DOHH2 (cell line): ENCODE data around the gene DGCR2.
"Not testable (repeated sequence)": the region's sequence is repeated elsewhere in the genome, so short reads cannot be mapped to it uniquely, and the experiment has no call there.

Source experiments
- H3F3A ChIP-seq: fragments of 200-600 bp; sonication (generic), shearing (Covaris generic); 2 replicates; pipeline ENCODE4 v1.6.0; 2016; ENCODE audit warnings: antibody characterized with exemption, mild to moderate bottlenecking; ENCODE audit not compliant: control insufficient read depth, insufficient read depth
- H3K27ac ChIP-seq: fragments of 200-600 bp; sonication (generic); 2 replicates; pipeline ENCODE4 v1.5.1; 2014; ENCODE audit warnings: low read depth, mild to moderate bottlenecking, low read length, moderate library complexity
- H3K27me3 ChIP-seq: fragments of 200-600 bp; sonication (generic); 2 replicates; pipeline ENCODE4 v1.6.1; 2014; ENCODE audit warnings: mild to moderate bottlenecking, low read length, mixed read lengths; ENCODE audit not compliant: control insufficient read depth
- H3K36me3 ChIP-seq: fragments of 200-600 bp; sonication (generic); 2 replicates; pipeline ENCODE4 v1.6.1; 2014; ENCODE audit warnings: mild to moderate bottlenecking, low read length, moderate library complexity, mixed read lengths; ENCODE audit not compliant: control insufficient read depth
- H3K4me1 ChIP-seq: fragments of 200-600 bp; sonication (generic); 2 replicates; pipeline ENCODE4 v1.6.1; 2014; ENCODE audit warnings: mild to moderate bottlenecking, low read length, mixed read lengths; ENCODE audit not compliant: control insufficient read depth
- H3K4me2 ChIP-seq: fragments of 200-600 bp; sonication (generic); 2 replicates; pipeline ENCODE4 v1.6.0; 2014; ENCODE audit warnings: mild to moderate bottlenecking, low read length, moderate library complexity
- H3K4me3 ChIP-seq: fragments of 200-600 bp; sonication (generic); 2 replicates; pipeline ENCODE4 v1.5.1; 2014; ENCODE audit warnings: mild to moderate bottlenecking, low read length, mixed read lengths
- H3K79me2 ChIP-seq: fragments of 200-600 bp; sonication (generic); 2 replicates; pipeline ENCODE4 v1.6.1; 2014; ENCODE audit warnings: mild to moderate bottlenecking, low read length, mixed read lengths; ENCODE audit not compliant: control insufficient read depth
- H3K9me2 ChIP-seq: fragments of 200-600 bp; sonication (generic); replicated peaks from 2 replicates; pipeline ENCODE4 v1.6.1; 2014; ENCODE audit warnings: mild to moderate bottlenecking, low read length, mixed read lengths; ENCODE audit not compliant: control insufficient read depth
- H3K9me3 ChIP-seq: fragments of 200-600 bp; sonication (generic); 2 replicates; pipeline ENCODE4 v1.6.1; 2014; ENCODE audit warnings: antibody characterized with exemption, low read length, mixed read lengths; ENCODE audit not compliant: control insufficient read depth, insufficient read depth
- H4K20me1 ChIP-seq: fragments of 200-600 bp; sonication (generic); 2 replicates; pipeline ENCODE4 v1.6.0; 2014; ENCODE audit warnings: low read depth, mild to moderate bottlenecking, antibody characterized with exemption, low read length, moderate library complexity; ENCODE audit not compliant: control insufficient read depth, insufficient read depth

DGCR2 gene

DNA sequence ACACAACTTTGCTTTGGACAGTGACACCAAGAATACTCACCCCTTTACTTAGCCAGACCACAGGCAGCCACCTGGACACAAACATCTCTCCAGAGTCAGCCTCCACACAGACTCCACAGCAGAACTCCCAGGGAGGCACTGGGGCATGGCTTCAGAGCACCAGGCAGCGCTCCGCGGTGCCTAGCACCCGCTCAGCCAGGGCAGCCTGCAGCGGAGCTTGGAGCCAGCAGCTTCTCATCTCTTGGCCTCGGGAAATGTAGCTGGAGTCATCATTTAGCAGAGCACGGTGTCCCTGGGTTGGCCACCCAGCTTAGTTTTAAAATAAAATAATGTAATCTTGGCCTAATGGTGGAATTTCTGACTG lies 91.3 kb downstream of the DGCR2 start:
- H3K4me2 ChIP-seq, H3K4me3 ChIP-seq, H4K20me1 ChIP-seq, H3K9me3 ChIP-seq, H3K4me1 ChIP-seq, H3K27ac ChIP-seq, H3K79me2 ChIP-seq, H3F3A ChIP-seq, H3K36me3 ChIP-seq, H3K27me3 ChIP-seq, H3K9me2 ChIP-seq: not testable (repeated sequence)

DNA sequence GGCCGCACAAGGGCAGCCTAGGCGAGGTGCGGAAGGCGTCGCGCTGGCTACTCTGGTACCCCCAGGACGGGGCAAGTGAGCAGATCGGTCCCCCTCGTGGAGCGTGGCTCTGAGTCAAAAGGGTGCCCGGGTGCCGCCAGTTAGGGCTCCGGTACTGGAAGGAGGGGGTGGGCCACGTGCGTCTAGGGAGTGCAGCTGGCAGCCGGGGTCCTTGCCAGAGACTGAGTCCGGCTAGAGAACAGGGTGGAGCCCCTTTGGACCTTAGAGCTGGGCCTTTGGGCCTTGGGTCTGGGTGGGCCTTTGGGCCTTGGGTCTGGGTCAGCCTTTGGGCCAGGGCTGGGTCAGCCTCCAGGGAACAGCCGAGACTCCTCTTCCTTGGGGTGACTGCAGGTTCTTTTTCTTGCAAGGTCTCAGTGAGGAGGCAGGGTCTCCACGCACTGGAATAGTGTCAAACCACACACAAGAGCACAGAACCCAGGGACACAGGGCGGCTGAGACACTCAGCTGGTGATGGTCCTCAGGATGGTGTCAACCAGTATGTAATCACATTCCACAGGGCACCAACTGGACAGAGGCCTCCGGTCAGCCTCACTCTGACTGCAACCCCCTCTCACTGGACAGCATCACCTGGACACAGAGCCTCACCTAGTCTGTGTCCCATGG lies 91.9 kb downstream of the DGCR2 start:
- H3K4me1 ChIP-seq, H3K4me2 ChIP-seq, H3K27me3 ChIP-seq, H3K9me2 ChIP-seq, H3K9me3 ChIP-seq, H3K4me3 ChIP-seq, H3F3A ChIP-seq, H4K20me1 ChIP-seq, H3K27ac ChIP-seq, H3K79me2 ChIP-seq, H3K36me3 ChIP-seq: not testable (repeated sequence)

DNA sequence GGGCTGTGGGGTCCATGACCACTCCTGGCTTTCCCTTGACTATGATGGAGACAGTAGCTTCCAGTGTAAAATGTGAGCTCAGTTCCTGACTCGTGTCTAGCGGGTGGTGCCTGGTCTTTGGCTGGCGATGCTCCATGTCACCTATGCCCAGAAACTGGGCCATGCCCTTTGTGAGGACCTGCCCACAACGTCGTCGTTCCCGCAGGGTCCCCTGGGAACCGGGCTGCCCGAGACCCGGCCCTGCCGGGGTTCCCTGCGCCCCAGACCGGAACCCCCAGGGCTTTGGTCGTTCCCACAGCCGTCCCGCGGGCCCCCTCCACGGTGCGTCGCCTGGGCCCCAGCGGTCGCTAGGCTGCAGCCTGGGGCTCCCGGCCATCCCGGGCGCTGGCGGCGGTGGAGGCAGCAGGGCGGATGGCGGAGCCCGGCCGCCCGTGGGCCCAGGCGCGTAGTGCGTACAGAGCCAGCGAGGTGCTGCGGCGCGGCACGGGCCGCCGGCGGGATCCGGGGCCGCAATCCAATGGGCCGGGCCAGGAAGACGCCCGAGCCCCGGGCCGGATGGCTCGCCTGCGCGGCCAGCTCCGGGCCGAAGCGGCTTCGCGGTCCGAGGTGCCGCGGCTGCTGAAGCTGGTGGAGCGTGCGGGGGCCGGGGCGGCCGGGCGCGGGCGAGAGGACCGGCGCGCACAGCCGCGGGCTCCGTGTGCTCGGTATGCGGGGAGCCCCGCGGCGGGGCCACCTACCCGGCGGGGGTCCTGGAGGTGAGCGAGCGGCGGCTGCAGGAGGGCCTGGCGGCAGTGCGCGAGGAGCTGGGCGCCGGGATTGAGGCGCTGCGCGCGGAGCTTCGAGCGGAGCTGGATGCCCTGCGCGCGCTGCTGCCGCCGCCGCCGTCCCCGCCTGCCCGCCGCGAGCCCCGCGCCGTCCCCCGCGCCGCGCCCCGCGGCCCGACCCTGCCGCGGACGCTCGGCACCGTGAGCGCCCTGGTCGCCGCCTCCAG lies 92.8 kb downstream of the DGCR2 start:
- H3K27ac ChIP-seq, H4K20me1 ChIP-seq, H3K9me3 ChIP-seq, H3K4me3 ChIP-seq, H3K4me1 ChIP-seq, H3F3A ChIP-seq, H3K4me2 ChIP-seq, H3K36me3 ChIP-seq, H3K9me2 ChIP-seq, H3K79me2 ChIP-seq, H3K27me3 ChIP-seq: not testable (repeated sequence)

DNA sequence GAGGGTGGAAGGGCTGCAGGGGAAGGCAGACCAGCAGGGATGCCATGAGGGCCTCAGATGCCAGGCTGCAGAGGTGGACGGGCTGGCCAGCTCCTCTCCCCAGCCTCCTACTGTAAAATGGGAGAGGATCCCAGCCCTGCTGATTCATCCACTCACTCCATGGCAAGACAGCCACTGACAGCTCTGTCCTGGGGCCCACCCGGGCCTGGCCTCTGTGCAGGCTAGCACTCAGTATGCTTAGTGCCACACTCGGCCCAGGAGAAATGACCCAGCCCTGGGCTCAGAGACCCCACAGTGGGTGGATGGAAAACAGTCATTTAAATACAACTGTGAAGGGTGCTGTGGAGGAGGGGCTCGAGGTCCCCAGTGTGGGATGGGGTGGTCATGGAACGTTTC lies 94.2 kb downstream of the DGCR2 start:
- not testable (repeated sequence) for H4K20me1 ChIP-seq, H3K4me3 ChIP-seq, H3K27ac ChIP-seq, H3F3A ChIP-seq, H3K4me2 ChIP-seq, H3K36me3 ChIP-seq, H3K9me3 ChIP-seq, H3K9me2 ChIP-seq, H3K79me2 ChIP-seq, H3K27me3 ChIP-seq, H3K4me1 ChIP-seq

DNA sequence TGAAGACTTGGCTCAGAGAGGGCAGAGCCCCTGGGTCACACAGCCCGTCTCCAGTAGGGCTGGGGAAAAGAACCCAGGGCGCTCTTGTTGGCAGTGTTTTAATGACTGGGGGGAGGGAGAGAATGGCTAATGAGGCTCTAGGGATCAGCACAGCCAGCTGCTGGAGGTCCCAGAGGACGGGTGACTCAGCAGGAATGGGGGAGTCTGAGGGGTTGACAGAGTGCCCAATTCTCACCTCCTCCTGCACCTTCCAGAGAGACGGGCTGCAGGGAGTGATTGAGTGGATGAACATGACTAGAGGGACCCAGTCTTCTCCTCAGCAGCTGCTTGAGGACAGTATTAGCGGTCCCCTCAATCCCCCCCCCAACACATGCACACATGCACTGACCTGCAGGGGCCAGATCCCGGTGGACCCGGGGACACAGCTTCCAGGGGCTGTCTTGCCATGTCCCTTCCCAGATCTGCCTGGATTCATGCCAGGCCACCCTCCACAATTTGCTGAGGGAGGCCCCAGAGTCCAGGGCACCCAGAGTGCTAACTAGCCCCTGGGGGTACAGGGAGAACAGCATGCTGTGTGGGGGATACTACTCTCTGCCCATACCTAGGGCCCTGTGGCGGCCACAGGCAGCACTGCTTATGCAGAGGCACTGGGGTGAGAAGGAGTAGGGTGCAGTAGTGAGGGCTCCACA lies 94.7 kb downstream of the DGCR2 start:
- not testable (repeated sequence) for H3K9me3 ChIP-seq, H3K79me2 ChIP-seq, H3K4me1 ChIP-seq, H3K4me2 ChIP-seq, H4K20me1 ChIP-seq, H3K9me2 ChIP-seq, H3K4me3 ChIP-seq, H3K27me3 ChIP-seq, H3K36me3 ChIP-seq, H3K27ac ChIP-seq, H3F3A ChIP-seq

DNA sequence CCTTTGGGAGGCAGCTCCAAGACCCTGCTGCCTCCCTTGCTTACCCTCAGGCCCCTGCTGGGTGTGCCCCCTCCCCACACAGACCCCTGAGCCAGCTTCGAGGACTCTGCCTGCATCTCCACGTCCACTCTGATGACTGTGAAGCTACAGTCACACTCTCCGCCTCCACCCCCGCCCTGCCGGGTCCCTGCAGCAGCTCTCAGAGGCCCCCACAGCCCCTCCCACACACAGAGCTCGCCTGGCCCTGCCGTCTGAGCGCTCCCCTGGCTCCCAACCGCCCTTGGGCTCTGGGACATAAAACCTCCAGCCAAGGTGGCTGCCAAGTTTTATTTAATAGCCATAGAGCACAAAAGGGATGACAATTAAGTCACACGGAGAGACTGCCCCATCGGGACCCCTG lies 96.1 kb downstream of the DGCR2 start:
- not testable (repeated sequence) for H3K9me2 ChIP-seq, H3K4me3 ChIP-seq, H3F3A ChIP-seq, H3K79me2 ChIP-seq, H3K36me3 ChIP-seq, H4K20me1 ChIP-seq, H3K4me2 ChIP-seq, H3K4me1 ChIP-seq, H3K27me3 ChIP-seq, H3K27ac ChIP-seq, H3K9me3 ChIP-seq

DNA sequence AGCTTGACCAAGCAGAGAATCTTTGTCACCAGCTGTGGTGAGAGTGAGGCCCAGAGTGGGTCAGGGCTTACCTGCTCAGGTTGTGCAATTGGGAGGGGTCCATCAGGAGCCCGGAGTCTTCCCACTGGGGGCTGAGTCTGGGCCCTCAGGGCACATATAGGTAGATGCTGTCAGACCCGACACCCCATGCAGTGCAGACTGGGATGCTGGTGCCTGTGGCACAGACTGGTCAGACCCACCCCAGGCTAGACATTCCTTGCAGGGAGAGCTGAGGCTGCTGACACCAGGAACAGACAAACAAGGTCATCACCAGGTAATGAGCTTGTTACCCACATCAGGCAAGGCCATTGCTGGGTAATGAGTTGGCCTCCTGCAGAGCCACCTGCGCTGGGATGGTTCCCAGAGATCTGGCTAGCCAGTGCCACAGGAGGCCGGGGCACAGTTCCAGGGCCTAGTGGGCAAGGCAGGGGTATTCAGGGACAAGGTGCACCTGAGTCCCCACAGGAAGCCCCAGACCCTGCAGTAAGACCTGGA lies 97.2 kb downstream of the DGCR2 start:
- H3K4me3 ChIP-seq, H3K4me1 ChIP-seq, H3K9me3 ChIP-seq, H3K9me2 ChIP-seq, H3F3A ChIP-seq, H3K79me2 ChIP-seq, H3K27me3 ChIP-seq, H4K20me1 ChIP-seq, H3K36me3 ChIP-seq, H3K4me2 ChIP-seq, H3K27ac ChIP-seq: not testable (repeated sequence)

DNA sequence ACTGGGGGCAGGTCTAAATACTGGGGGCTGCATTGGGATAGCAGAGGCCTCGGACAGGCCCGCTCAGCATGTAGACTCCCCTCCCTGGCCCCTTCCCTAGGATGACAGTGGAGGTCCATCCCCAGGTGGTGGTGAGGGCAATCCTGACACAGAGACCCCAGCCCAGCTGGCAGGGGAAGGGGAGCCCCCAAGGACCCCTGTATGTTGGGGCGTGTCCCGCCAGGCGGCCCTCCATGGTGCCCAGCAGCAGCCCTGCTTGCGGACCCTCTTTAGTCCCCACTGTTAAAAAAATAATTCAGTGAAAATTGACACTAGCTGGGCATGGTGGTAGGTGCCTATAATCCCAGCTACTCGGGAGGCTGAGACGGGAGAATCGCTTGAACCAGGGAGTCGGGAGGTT lies 98.3 kb downstream of the DGCR2 start:
- not testable (repeated sequence) for H3F3A ChIP-seq, H3K4me1 ChIP-seq, H4K20me1 ChIP-seq, H3K4me3 ChIP-seq, H3K4me2 ChIP-seq, H3K9me3 ChIP-seq, H3K27ac ChIP-seq, H3K9me2 ChIP-seq, H3K79me2 ChIP-seq, H3K36me3 ChIP-seq, H3K27me3 ChIP-seq
